Activated B cell treated with CpG ODN at 0.5 μM for 24 hours (primary cell): ENCODE results near the gene KIAA1217. TPM values are rescaled to one million over a fixed set of nuclear protein-coding genes. Genes with fewer than 3 reads are reported as not detected.

Experiments used
- ATAC-seq: fragments of 200-7000 bp; cut with Tn5 transposase; one replicate; pipeline ENCODE4 v1.10.0; 2021; ENCODE audit warnings: low read depth, mild to moderate bottlenecking, moderate library complexity
- CTCF ChIA-PET: fragments of 350-600 bp; sonication (Branson Sonifier 250); formaldehyde crosslinking; loops from one replicate; lab custom pipeline; 2021; ENCODE audit warnings: antibody characterized with exemption; lab: Charles Lee
- POLR2A ChIA-PET: fragments of 350-600 bp; sonication (Branson Sonifier 250); formaldehyde crosslinking; loops from one replicate; lab custom pipeline; 2021; ENCODE audit warnings: antibody characterized with exemption; lab: Charles Lee
- DNase-seq: peaks from one replicate; pipeline ENCODE4 v3.0.0; 2022
- H3K27ac Mint-ChIP-seq: one replicate; pipeline ENCODE4 v1.8.0; 2020; ENCODE audit warnings: mixed read lengths
- H3K27me3 Mint-ChIP-seq: one replicate; pipeline ENCODE4 v1.8.0; 2021; ENCODE audit warnings: mixed read lengths
- H3K36me3 Mint-ChIP-seq: one replicate; pipeline ENCODE4 v1.8.0; 2021; ENCODE audit warnings: low read depth, mixed read lengths
- H3K4me1 Mint-ChIP-seq: one replicate; pipeline ENCODE4 v1.8.0; 2021; ENCODE audit warnings: mixed read lengths
- H3K4me3 Mint-ChIP-seq: one replicate; pipeline ENCODE4 v1.8.0; 2020; ENCODE audit warnings: mild to moderate bottlenecking, mixed read lengths
- H3K9me3 Mint-ChIP-seq: one replicate; pipeline ENCODE4 v1.8.0; 2020; ENCODE audit warnings: mixed read lengths
- intact Hi-C: fragments of 100-400 bp; cut with micrococcal nuclease; formaldehyde crosslinking; loops from one replicate; pipeline ENCODE4 v1.15.1; 2024
- total RNA-seq: library from RNA; stranded (reverse); gene quantifications from 2 replicates; pipeline ENCODE4 v1.2.3, GENCODE V29; 2022
- TF ChIP-seq, protein P1 (sequence below): fragments of 200-600 bp; IDR thresholded peaks from one replicate; pipeline ENCODE4 v1.8.0; 2022; ENCODE audit warnings: antibody characterized with exemption, mild to moderate bottlenecking

The KIAA1217 gene
- total RNA-seq, 1 donor from 2014 or later = 0.71 TPM

GRCh38 chr10:24554036-24554435, 345.1 kb downstream of the KIAA1217 start:
- Mint-ChIP-seq H3K9me3 (no peaks in the 10 kb centered on the region), H3K27me3 (peaks cover 9% of the 10 kb centered on the region), H3K4me1 (no peaks in the 10 kb centered on the region), H3K27ac (no peak overlapping the region), H3K36me3 (no peaks in the 10 kb centered on the region), H3K4me3 (no peak overlapping the region)
- ATAC-seq (no peak), DNase-seq (no peak)
- intact Hi-C loops = loop anchor here (10.0 kb wide), 1 partner anchor 1259 kb away; no protein-coding TSS in a partner anchor
- POLR2A ChIA-PET = no interaction called here
- TF ChIP-seq, protein P1, sequence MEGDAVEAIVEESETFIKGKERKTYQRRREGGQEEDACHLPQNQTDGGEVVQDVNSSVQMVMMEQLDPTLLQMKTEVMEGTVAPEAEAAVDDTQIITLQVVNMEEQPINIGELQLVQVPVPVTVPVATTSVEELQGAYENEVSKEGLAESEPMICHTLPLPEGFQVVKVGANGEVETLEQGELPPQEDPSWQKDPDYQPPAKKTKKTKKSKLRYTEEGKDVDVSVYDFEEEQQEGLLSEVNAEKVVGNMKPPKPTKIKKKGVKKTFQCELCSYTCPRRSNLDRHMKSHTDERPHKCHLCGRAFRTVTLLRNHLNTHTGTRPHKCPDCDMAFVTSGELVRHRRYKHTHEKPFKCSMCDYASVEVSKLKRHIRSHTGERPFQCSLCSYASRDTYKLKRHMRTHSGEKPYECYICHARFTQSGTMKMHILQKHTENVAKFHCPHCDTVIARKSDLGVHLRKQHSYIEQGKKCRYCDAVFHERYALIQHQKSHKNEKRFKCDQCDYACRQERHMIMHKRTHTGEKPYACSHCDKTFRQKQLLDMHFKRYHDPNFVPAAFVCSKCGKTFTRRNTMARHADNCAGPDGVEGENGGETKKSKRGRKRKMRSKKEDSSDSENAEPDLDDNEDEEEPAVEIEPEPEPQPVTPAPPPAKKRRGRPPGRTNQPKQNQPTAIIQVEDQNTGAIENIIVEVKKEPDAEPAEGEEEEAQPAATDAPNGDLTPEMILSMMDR = no peak
- CTCF ChIA-PET = no interaction called here

GRCh38 chr10:24556126-24556749, 347.3 kb downstream of the KIAA1217 start:
- TF ChIP-seq, protein P1 = no peak
- DNase-seq = no peak
- no peak overlapping the region for H3K27ac Mint-ChIP-seq
- ChIA-PET CTCF (interaction anchor here (2.2 kb wide), 1 partner anchor 1397 kb away, joined by 6 read pairs; no protein-coding TSS in a partner anchor), POLR2A (no interaction called here)
- no peaks in the 10 kb centered on the region for H3K4me1 Mint-ChIP-seq
- intact Hi-C loops = loop anchor here (10.0 kb wide), 1 partner anchor 1261 kb away; no protein-coding TSS in a partner anchor
- no peak overlapping the region for H3K4me3 Mint-ChIP-seq
- H3K36me3 Mint-ChIP-seq = no peaks in the 10 kb centered on the region
- ATAC-seq = no peak
- no peaks in the 10 kb centered on the region for H3K9me3 Mint-ChIP-seq
- H3K27me3 Mint-ChIP-seq = peaks cover 5% of the 10 kb centered on the region

DNA sequence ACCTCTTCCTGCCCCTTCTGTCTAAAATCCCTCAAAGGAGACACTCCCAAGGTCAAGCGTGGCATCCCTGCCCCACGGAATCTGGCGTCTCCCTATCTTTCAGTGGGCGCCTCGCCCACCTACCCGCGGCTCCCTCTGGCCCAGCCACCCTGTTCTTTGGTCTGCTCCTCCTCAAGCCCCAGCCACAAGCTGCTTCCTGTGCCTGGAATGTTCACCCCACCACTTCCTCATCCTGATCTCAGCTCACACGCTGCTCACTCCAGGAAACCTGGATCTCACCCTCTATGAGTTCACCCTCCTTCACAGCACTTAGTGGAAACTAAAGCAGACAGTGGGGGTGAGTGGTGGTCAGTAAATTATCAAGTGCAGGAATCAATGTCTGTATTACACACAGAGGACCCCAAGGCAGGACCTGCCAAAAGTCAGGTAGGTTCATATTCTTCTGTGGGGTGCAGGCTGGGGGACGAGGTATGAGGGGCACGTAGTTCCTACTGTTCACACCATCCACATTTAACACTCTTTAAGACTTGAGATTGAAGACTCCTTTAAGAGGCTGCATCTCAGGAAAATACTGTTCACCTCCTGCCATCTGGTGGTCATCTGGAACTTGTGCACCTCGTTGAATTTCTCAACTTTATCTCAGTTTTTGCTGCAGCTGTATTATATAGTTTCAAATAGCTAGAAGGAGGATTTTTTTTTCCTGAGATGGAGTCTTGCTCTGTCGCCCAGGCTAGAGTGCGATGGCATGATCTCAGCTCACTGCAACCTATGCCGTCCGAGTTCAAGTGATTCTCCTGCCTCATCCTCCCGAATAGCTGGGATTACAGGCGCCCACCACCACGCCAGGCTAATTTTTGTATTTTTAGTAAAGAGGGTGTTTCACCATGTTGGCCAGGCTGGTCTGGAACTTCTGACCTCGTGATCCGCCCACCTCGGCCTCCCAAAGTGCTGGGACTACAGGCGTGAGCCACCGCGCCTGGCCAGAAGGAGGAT, 348.1 kb downstream of the KIAA1217 start:
- H3K4me1 Mint-ChIP-seq = no peaks in the 10 kb centered on the region
- TF ChIP-seq, protein P1 = no peak
- CTCF ChIA-PET = interaction anchor here (0.9 to 2.2 kb wide), 3 partner anchors 10 to 1398 kb away, joined by 3 to 6 read pairs (median 3); no protein-coding TSS in a partner anchor
- intact Hi-C loops = loop anchor here (10.0 kb wide), 1 partner anchor 1262 kb away; no protein-coding TSS in a partner anchor
- H3K9me3 Mint-ChIP-seq = no peaks in the 10 kb centered on the region
- no peaks in the 10 kb centered on the region for H3K36me3 Mint-ChIP-seq
- ATAC-seq (no peak), DNase-seq (no peak)
- no peak overlapping the region for H3K27ac Mint-ChIP-seq
- no peak overlapping the region for H3K4me3 Mint-ChIP-seq
- POLR2A ChIA-PET = no interaction called here
- peaks cover 5% of the 10 kb centered on the region for H3K27me3 Mint-ChIP-seq

DNA sequence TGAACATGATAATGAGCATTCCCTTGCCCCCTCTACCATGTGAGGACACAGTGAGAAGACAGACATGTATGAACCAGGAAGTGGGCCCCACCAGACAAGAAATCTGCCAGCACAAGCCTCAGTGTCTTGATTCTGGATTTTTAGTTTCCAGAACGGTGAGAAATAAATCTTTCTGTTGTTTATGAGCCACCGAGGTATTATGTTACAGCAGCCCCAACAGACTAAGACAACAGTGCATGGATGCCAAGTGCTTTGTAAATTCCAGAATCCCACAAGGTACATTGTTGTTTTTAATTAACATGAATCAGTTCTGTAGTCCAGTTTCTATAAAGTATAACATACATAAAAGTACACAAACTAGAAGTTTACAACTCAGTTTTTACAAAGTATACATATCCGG, 352.5 kb downstream of the KIAA1217 start:
- Mint-ChIP-seq H3K4me3 (no peak overlapping the region), H3K27me3 (peaks cover 5% of the 10 kb centered on the region), H3K27ac (no peak overlapping the region), H3K9me3 (no peaks in the 10 kb centered on the region), H3K4me1 (no peaks in the 10 kb centered on the region), H3K36me3 (no peaks in the 10 kb centered on the region)
- CTCF ChIA-PET = no interaction called here
- TF ChIP-seq, protein P1 = no peak
- POLR2A ChIA-PET = no interaction called here
- ATAC-seq (no peak), DNase-seq (no peak)
- intact Hi-C loops = no loop called here

- intact Hi-C loops = no loop called here
- Mint-ChIP-seq H3K9me3 (no peaks in the 10 kb centered on the region), H3K27me3 (peaks cover 10% of the 10 kb centered on the region), H3K4me1 (no peaks in the 10 kb centered on the region), H3K27ac (no peak overlapping the region), H3K4me3 (no peak overlapping the region), H3K36me3 (no peaks in the 10 kb centered on the region)
- ChIA-PET CTCF (interaction anchor here (0.7 kb wide), 1 partner anchor 11 kb away, joined by 3 read pairs; no protein-coding TSS in a partner anchor), POLR2A (no interaction called here)
- TF ChIP-seq, protein P1 = no peak
- no peak for ATAC-seq
- DNase-seq = no peak
Measured at GRCh38 chr10:24568042-24568441, 359.1 kb downstream of the KIAA1217 start.
